Stomach (tissue), 4 donors: ENCODE data around the gene ZFYVE1.

Experiments
- CTCF ChIP-seq, 7 experiments: fragments of 450-650 bp in 4 of 7; fragments of 200-600 bp in 3 of 7; sonication (generic) in 3 of 7; IDR thresholded peaks; one replicate each; pipeline ENCODE4 v1.5.1; 2016 to 2019; ENCODE audit warnings: antibody characterized with exemption in 7 of 7, control low read depth in 2 of 7, mild to moderate bottlenecking in 1 of 7
- EP300 ChIP-seq: sonication (generic); formaldehyde crosslinking; IDR thresholded peaks from one replicate; pipeline ENCODE4 v1.6.1; 2017; ENCODE audit warnings: antibody characterized with exemption
- POLR2A ChIP-seq, 4 donors: fragments of 450-650 bp; IDR thresholded peaks; one replicate each; pipeline ENCODE4 v1.6.1; 2016; ENCODE audit warnings: antibody characterized with exemption in 4 of 4, control low read depth in 2 of 4, mild to moderate bottlenecking in 1 of 4, moderate library complexity in 1 of 4

DNA sequence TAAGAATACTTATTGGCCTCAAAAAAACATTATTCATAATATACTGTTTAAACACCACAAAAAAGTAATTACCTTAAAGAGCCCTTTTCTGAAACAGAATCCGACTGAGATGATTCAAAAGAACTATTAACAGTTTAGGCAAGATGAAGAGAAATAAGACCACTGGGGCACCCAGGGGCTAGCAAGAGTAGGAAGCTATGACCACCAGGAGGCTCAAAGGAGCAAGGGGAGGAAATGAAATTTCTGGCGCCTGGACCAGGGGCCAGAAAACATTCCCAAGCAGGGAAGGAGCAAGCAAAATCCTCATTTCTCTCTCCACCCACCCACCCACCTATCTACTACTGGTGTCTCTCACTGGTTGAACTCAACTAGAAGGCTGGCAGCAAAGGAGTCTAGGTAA lies 106.9 kb downstream of the ZFYVE1 start:
- no peak for TF ChIP-seq CTCF (IDR thresholded peaks at IDR 0.05)
- no peak for TF ChIP-seq POLR2A (IDR thresholded peaks at IDR 0.05)
- no peak for TF ChIP-seq EP300
